K562 (cell line): ENCODE results near the gene UTP25. TPM values are rescaled to one million over a fixed set of nuclear protein-coding genes. Genes with fewer than 3 reads are reported as not detected.

Experiments
- ATAC-seq: fragments of 200-7000 bp; cut with Tn5 transposase; 3 replicates; pipeline ENCODE4 v1.9.1; 2020; ENCODE audit warnings: moderate library complexity
- BruUV-seq: library from RNA; stranded (reverse); fragments of 400-500 nt; replicated peaks from 2 replicates; lab custom pipeline; 2021; lab: Mats Ljungman, UMichigan
- CTCF ChIA-PET: fragments of 300-600 bp; formaldehyde crosslinking; extraction: SDS; loops from one replicate; lab custom pipeline; 2021; ENCODE audit warnings: low intra/inter-chr PET ratio; lab: Yijun Ruan, JAX
- POLR2A ChIA-PET: fragments of 300-600, 350-650 bp; sonication (Branson Sonifier 250); formaldehyde crosslinking; extraction: SDS; loops from one replicate; lab custom pipeline; 2021; ENCODE audit warnings: antibody characterized with exemption, inconsistent platforms; lab: Yijun Ruan, JAX
- DNase-seq, 4 experiments: peaks; one replicate each; pipeline versions ENCODE4 v3.0.0 to v3.0.0-alpha.2; 2011 to 2018; ENCODE audit warnings: low spot score in 3 of 4, mixed read lengths in 3 of 4; ENCODE audit errors: extremely low read depth in 1 of 4
- FAIRE-seq: peaks from 2 replicates; lab custom pipeline; 2011; peaks lifted over from hg19 to GRCh38; lab: Jason Lieb, UNC
- H2AFZ ChIP-seq: 2 replicates; pipeline ENCODE4 v1.6.0; 2011; ENCODE audit warnings: low read depth, low read length, control low read depth, inconsistent platforms
- H3K27ac ChIP-seq: fragments of 200-600 bp; 3 replicates; pipeline ENCODE4 v1.8.0; 2011; ENCODE audit warnings: low read depth, mild to moderate bottlenecking, control low read depth, inconsistent platforms, low read length, moderate library complexity, mixed read lengths; ENCODE audit errors: extremely low read depth
- H3K27me3 ChIP-seq, 2 experiments: fragments of 300-600 bp in 1 of 2; 2 replicates in 1 of 2; 3 replicates in 1 of 2; pipeline versions ENCODE4 v1.6.0 to v1.8.0; 2011; ENCODE audit warnings: inconsistent platforms in 2 of 2, low read length in 2 of 2, mild to moderate bottlenecking in 1 of 2, mixed read lengths in 1 of 2, moderate library complexity in 1 of 2; ENCODE audit not compliant: control insufficient read depth in 2 of 2, insufficient read depth in 2 of 2
- H3K36me3 ChIP-seq: fragments of 300-600 bp; 3 replicates; pipeline ENCODE4 v1.8.0; 2011; ENCODE audit warnings: mild to moderate bottlenecking, low read length, inconsistent platforms; ENCODE audit not compliant: control insufficient read depth, insufficient read depth
- H3K4me1 ChIP-seq, 2 experiments: fragments of 200-600 bp in 1 of 2; replicated peaks in 1 of 2; 2 replicates in 1 of 2; 3 replicates in 1 of 2; pipeline versions ENCODE4 v1.5.1 to v1.8.0; 2011; ENCODE audit warnings: inconsistent platforms in 2 of 2, low read length in 2 of 2, mild to moderate bottlenecking in 1 of 2, mixed read lengths in 1 of 2, moderate library complexity in 1 of 2; ENCODE audit not compliant: control insufficient read depth in 2 of 2, insufficient read depth in 2 of 2
- H3K4me2 ChIP-seq: 2 replicates; pipeline ENCODE4 v1.6.1; 2011; ENCODE audit warnings: low read length, control low read depth, inconsistent platforms, mixed read lengths; ENCODE audit not compliant: insufficient read depth
- H3K4me3 ChIP-seq: fragments of 200-600 bp; sonication (generic), shearing (Covaris generic); 2 replicates; pipeline ENCODE4 v1.5.1; 2016; ENCODE audit warnings: control low read depth, inconsistent platforms
- H3K79me2 ChIP-seq: fragments of 200-600 bp; 3 replicates; pipeline ENCODE4 v1.8.0; 2011; ENCODE audit warnings: low read length, inconsistent platforms; ENCODE audit not compliant: control insufficient read depth, insufficient read depth
- H3K9ac ChIP-seq, 2 experiments: 2 replicates each; pipeline versions ENCODE4 v1.6.0 to v1.6.1; 2011; ENCODE audit warnings: low read depth in 2 of 2, low read length in 2 of 2, control low read depth in 1 of 2, inconsistent platforms in 1 of 2, mild to moderate bottlenecking in 1 of 2, mixed read lengths in 1 of 2; ENCODE audit not compliant: insufficient read depth in 1 of 2
- H3K9me1 ChIP-seq: one replicate; pipeline ENCODE4 v1.6.0; 2011; ENCODE audit warnings: inconsistent platforms, mild to moderate bottlenecking, low read length, moderate library complexity; ENCODE audit not compliant: control insufficient read depth, insufficient read depth
- H3K9me3 ChIP-seq: replicated peaks from 2 replicates; pipeline ENCODE4 v1.5.1; 2011; ENCODE audit warnings: low read depth, low read length, inconsistent platforms; ENCODE audit not compliant: control insufficient read depth, insufficient read depth
- H4K20me1 ChIP-seq: replicated peaks from 2 replicates; pipeline ENCODE4 v1.6.1; 2011; ENCODE audit warnings: low read length, inconsistent platforms, mixed read lengths; ENCODE audit not compliant: control insufficient read depth, insufficient read depth
- HDAC6 ChIP-seq: IDR thresholded peaks from 2 replicates; pipeline ENCODE4 v1.6.1; 2012; ENCODE audit warnings: low read depth, mild to moderate bottlenecking, control low read depth, inconsistent platforms, low read length, moderate library complexity
- MBD2 ChIP-seq: sonication (generic); IDR thresholded peaks from 2 replicates; pipeline ENCODE4 v1.6.1; 2016; ENCODE audit warnings: low read depth, borderline replicate concordance
- NFXL1 ChIP-seq: fragments of 450-650 bp; formaldehyde crosslinking; IDR thresholded peaks from 2 replicates; pipeline ENCODE4 v1.4.0; 2021; ENCODE audit warnings: mild to moderate bottlenecking
- PTRF ChIP-seq: fragments of 450-650 bp; IDR thresholded peaks from 2 replicates; pipeline ENCODE4 v1.6.1; 2016; ENCODE audit warnings: mild to moderate bottlenecking, missing genetic modification characterization, missing compliant biosample characterization
- SMARCA5 ChIP-seq: fragments of 450-650 bp; IDR thresholded peaks from 2 replicates; pipeline ENCODE4 v1.6.1; 2016
- ZNF766 ChIP-seq: fragments of 200-800 bp; sonication (Bioruptor generic); conservative IDR thresholded peaks from 2 replicates; pipeline ENCODE4 v1.6.1; 2016; ENCODE audit warnings: missing genetic modification characterization, missing compliant biosample characterization
- WGBS: fragments of 100-300 bp; shearing (Covaris generic); methylation state at CpG from one replicate; pipeline ENCODE4 v1.1.6; 2016; ENCODE audit warnings: low coverage, mixed read lengths; ENCODE audit not compliant: insufficient coverage; ENCODE audit errors: missing lambda C conversion rate; 5-methylcytosine and 5-hydroxymethylcytosine counted together
- in situ Hi-C: fragments of 300-500 bp; cut with MboI; formaldehyde crosslinking; loops from 4 replicates; pipeline ENCODE4 v1.15.0; 2018; ENCODE audit warnings: inconsistent platforms, mixed read lengths
- intact Hi-C: fragments of 100-400 bp; cut with micrococcal nuclease; formaldehyde crosslinking; loops from 2 replicates; pipeline ENCODE4 v1.14.2; 2022
- polyA plus RNA-seq, 8 experiments: library from polyadenylated mRNA; depleted of rRNA in 4 of 8; stranded (reverse) in 5 of 8; unstranded in 3 of 8; fragments of >200 nt; fragmentation: Nextera tagmentation in 2 of 8; fragmentation: Illumina TruSeq in 1 of 8; extraction: Ambion mirVana in 2 of 8; extraction: Trizol in 1 of 8; gene quantifications; 2 replicates each; pipeline versions ENCODE4 v1.2.1 to v1.2.3, GENCODE V29; 2011 to 2014; ENCODE audit warnings: inconsistent platforms in 1 of 8, missing spikeins in 1 of 8
- total RNA-seq, 7 experiments: library from RNA; depleted of rRNA in 6 of 7; stranded (reverse); fragments of >200 nt in 6 of 7; fragmentation: Illumina TruSeq in 2 of 7; extraction: Trizol in 2 of 7; gene quantifications; 2 replicates each; pipeline versions ENCODE4 v1.2.1 to v1.2.3, GENCODE V29; 2011 to 2021; ENCODE audit warnings: low replicate concordance in 1 of 7

Gene UTP25
- total and polyA plus RNA-seq, 9 of the 15 experiments (the other 6 are each of a cell fraction or from before 2014, with no cell fraction given), result 5.7 to 17.6 (median 12.0) TPM

DNA sequence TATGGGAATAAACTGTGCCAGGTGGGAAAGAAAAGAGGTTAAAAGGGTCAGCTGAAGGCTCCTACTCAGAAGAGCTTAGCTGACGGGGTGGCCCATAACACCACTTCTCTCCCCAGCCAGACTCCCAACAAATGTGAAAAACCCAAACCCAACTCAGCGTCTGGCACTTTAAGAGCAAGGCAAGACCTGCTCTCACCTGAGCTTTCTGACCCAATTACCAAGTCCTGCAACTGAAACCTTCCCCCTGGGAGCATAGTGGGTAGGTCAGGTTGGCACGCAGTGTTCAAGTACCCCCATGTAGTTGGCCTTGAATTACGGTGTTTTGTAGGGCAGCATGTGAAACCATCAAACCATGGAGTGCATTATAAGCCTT, 25.0 kb upstream of the UTP25 start (continued):
- no peak for TF ChIP-seq SMARCA5

DNA sequence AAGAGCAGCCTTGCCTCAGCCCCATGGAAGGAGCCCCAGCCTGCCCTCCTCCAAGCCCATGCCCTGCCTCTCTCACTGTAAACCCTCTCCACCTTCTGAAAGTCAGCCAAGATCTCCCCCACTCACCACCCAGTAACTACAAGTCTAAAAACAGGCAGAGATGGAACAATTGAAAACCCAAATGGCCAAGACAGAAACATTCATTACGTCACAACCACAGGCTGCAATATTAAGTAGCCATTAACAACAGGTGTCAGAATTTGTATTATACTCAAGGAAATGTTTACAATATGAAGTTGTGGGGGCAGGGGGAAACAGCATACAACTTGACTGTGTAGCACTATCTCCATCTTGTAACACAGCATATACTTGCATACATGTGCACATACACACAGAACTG, 24.2 kb upstream of the UTP25 start:
- no peaks in the 10 kb centered on the region for H3K9me3 ChIP-seq
- ATAC-seq (no peak), FAIRE-seq (no peak), DNase-seq (no peak)
- no peaks in the 10 kb centered on the region for H3K79me2 ChIP-seq
- H3K36me3 ChIP-seq, result no peaks in the 10 kb centered on the region
- no peak overlapping the region for H3K9ac ChIP-seq
- WGBS, result 0% methylated on average over 1 of the region's 1 CpG
- no TSS peak for BruUV-seq
- TF ChIP-seq NFXL1 (CRISPR knock-in tag), result no peak
- TF ChIP-seq PTRF (tag), result no peak
- TF ChIP-seq HDAC6, result no peak
- TF ChIP-seq MBD2, result no peak
- TF ChIP-seq ZNF766 (CRISPR knock-in tag), result no peak
- ChIA-PET CTCF (no interaction called here), POLR2A (interaction anchor here (0.7 kb wide), 1 partner anchor 214 kb away, joined by 3 read pairs; no protein-coding TSS in a partner anchor)
- intact Hi-C loops (no loop called here), in situ Hi-C loops (no loop called here)
- H2AFZ ChIP-seq, result no peak overlapping the region
- H3K27ac ChIP-seq, result no peak overlapping the region
- no peak overlapping the region for H3K4me2 ChIP-seq
- H4K20me1 ChIP-seq, result no peaks in the 10 kb centered on the region
- no peak overlapping the region for H3K4me3 ChIP-seq
- peaks cover 21% of the 10 kb centered on the region in 2 experiments for H3K4me1 ChIP-seq
- peaks cover 3% of the 10 kb centered on the region for H3K9me1 ChIP-seq
- H3K27me3 ChIP-seq, result peaks cover 19 to 22% of the 10 kb centered on the region in 2 experiments; a peak in 4 of 5 replicates
